Hindlimb muscle (tissue), 1 donor: ENCODE data around the gene HELZ2. TPM values are rescaled to one million over a fixed set of nuclear protein-coding genes. Genes with fewer than 3 reads are reported as not detected.

Source experiments
- DNase-seq: peaks from one replicate; pipeline ENCODE4 v3.0.0-alpha.2; 2013
- polyA plus RNA-seq: library from polyadenylated mRNA; unstranded; fragments of 120-200 nt; gene quantifications from one replicate; pipeline ENCODE4 v1.2.1, GENCODE V29; 2013; ENCODE audit not compliant: insufficient read length

The HELZ2 gene
- polyA plus RNA-seq, 1 donor: 7.6 TPM

GRCh38 chr20:63552481-63553249, 21.4 kb downstream of the HELZ2 start:
- DNase-seq: no peak

DNA sequence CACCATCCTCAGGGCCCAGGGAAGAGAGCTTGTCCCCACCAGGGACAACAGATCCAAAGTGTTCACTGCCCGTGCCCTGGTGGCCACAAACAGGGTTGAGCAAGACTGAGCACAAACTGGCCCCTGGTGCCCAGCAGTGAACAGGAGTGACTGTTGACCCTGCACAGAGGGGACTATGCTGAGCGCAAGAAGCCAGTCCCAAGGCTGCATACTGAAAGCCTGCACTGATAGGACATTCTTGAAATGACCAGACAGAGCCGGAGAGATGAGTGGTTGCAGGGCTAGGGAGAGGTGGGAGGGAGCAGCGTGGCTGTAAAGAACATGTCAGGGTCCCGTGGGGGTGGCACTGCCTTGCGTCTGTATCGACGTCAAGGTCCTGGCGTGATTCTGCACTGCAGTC, 23.0 kb downstream of the HELZ2 start:
- DNase-seq: no peak

DNA sequence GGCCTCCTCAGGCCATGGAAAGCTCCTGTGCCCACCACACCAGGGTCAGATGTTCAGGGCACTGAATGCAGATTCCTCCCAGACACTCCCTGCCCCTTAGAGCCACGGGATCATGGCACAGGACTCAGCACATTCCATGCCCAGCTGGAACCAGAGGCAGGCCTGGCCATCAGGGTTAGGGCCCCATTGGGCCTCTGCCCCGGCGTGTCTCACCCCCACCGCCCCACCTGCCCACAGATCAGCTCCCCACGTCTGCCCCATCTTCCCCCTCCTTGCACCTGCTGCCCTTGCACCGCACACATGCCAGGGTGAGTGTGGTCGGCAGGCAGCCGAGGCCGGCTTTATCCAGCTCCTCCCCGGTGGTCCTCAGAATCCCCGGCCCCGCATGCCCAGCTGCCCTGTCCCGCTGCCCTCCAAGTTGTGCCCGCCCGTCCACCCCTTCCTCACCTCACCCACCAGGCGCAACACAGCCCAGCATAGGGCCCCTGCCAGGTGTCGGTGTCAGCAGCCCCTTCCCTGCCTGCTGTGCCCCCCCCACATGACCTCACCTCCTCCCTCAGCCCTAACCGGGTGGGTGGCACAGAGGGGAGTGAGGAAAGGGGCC, 24.3 kb downstream of the HELZ2 start:
- DNase-seq: no peak

DNA sequence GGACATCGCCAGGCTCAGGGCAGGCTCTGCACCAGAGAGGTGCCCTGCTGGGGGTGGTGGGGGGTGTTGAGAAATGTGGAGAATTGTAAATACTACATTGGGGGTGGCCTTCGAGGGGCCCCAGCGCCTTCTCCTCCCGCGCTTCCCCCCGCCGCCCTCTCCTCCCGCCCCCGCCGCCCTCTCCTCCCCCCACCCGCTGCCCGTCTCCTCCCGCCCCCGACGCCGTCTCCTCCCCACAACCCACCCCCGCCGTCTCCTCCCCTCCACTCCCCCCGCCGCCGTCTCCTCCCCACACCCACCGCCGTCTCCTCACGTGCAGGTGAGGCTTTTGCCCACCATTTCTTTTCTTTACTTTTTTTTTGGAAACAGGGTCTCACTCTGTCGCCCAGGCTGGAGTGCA, 25.0 kb downstream of the HELZ2 start:
- no peak for DNase-seq

DNA sequence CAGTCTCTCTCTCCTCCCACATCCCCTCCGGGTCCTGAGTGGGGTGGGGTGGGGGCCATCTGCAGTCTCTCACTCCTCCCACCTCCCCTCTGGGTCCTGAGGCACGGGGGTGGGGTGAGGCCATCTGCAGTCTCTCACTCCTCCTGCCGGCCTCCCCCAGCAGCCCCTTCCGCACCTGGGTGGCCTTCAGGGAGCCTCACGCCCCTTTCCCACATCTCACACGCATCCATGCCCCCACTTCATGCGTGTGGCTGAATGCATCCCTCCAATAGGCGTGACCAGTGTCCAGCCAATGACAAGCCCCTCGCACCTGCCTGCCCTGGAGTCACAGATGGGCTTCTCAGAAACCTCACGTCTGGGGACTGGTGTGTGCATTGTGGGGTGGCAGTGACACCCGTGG, 25.5 kb downstream of the HELZ2 start:
- DNase-seq: no peak

DNA sequence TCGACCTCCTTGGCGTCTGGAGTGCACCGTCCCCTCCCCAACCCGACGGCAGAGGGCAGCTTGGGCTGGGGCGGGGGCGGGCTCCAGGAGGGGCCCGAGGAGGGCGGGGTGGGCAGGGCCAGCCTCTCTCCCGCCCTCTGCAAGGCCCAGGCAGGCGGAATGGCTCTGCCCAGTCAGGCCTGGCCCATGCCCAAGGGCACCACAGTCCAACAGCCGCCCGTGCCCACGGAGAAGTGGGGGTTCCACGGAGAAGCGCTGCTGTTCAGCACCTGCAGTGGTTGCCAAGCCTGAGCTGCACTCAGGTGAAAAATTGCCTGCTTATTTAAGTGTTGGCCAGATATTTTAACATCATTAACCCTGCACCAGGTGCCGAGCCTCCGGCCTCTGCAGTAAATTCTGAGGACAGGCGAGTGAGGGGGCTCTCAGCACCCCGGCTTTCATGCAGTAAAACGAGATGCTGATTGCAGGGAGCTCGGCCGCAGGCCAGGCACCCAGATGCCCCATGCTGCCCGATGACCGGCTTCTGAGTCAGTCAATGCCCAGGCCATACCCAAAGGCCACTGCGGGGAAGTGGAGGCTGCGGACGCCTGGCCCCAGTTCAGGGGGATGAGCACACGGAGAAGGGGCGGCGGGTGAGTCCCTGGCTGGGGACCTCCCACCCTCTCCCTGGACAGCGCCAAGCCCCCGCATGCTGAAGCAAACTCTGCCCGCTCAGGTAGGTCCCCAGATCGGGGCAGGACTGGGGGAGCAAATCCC, 26.1 kb downstream of the HELZ2 start, which contains the start of gene SRMS:
SRMS (minus strand) TSS at position 25 of the 756 bp plus-strand sequence. CDS start 286 bp downstream, outside the sequence.
- DNase-seq: no peak

- no peak for DNase-seq
These were observed 26.9 kb downstream of the HELZ2 start for GRCh38 chr20:63546956-63547724.

DNA sequence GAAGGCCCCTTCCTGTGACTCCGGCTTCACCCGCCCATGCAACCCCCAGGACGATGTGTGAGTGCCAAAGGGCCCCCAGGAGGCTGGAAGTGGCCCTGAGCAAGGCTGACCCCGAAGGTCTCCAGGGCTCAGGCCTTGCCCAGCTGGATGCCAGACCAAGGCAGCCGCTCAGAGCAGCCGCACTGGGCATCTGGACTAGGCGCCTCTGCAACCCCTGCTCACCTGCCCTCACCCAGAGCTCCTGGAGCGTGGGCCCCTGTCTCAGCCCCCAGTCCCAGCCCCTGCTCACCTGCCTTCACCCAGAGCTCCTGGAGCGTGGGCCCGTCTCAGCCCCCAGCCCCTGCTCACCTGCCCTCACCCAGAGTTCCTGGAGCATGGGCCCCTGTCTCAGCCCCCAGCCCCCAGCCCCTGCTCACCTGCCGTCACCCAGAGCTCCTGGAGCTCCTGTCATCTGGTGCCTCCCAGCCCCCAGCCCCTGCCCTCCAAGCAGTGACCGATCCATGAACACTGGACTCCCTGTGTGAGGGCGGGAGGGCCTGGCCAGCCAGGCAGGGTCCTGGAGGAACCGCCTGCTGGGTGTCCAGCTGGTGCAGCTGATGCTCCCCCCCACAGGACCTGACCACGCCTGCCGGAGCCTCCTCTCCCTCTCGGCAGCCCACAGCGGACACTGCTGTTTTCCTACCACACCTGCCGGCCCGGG, 27.6 kb downstream of the HELZ2 start:
- no peak for DNase-seq

DNA sequence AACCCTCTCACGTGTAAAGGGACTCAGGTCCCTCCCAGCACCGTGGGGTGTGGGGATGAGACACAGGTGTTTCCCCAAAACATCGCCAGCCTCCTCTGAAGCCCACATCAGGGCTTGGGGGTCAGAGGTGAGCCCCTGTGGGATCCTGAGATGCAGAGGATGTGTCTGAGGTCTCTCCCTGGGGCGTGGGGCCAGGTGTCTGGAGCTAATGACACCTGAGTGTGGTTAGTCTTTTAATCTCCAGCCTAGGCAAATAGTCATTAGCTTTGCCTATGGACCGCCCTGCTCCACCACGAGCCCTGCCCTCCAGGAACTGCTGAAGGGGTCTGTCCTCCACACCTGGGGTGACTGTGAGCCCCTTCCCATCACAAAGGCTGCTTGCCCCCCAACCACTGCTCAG, 28.2 kb downstream of the HELZ2 start:
- no peak for DNase-seq

DNA sequence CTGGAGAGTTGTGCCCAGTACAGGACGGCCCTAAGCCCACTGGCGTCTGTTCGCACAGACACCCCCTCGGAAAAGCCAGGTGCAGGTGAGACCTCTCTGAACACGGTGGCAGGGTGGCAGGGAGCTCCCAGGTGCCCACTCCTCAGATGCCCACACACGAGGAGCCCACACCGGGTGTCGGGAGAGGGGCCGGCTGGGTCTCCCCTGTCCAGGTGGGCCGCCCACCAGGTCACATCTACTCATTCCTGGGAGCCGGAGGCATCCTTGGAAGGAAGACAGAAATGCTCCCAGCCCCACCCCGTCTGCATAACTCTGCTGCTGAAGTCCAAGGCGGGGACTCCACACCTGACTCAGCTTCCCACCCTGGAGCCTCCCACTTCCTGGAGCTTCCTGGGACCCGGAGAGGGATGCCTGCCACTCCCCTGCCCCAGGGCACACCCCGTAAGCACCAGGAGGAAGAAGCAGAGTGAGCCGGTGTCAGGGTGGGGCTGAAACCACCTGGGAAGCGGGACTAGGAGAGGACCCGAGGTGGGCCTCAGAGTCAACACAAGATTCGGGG, 29.0 kb downstream of the HELZ2 start:
- no peak for DNase-seq

DNA sequence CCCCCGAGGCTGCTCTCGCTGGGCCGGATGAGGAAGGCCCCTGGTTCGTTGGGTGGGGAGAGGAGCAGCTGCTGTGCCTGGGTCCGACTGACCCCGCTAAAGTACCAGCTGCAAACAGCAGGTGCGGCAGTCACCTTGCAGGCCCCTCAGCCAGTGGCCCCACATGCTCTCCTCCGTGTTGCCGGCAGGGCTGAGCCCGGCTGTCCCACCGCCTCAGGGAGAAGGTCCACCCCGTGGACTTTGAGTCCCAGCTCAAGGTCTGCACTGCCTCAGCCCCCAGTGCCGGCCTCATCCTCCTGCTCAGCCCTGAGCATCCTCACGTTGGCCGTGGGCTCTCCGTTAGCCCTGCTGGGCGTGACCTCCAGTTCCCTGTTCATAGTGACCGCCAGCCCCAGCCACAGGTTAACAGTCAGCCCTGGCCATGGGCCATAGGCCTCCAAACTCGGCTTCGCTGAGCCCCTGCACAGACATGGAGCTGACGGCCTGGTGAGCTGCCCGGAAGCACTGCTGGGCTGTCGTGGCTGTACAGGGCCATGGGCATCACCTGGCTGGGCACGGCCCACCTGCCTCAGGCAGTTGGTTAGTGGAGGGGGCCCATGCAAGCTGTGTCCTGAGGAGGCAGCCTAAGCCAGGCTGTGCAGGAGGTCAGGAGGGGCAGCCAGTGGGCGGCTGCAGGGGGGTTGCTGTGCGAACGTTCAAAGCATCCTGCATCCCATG, 29.6 kb downstream of the HELZ2 start:
- DNase-seq: no peak

GRCh38 chr20:63543733-63544132, 30.3 kb downstream of the HELZ2 start:
- no peak for DNase-seq

DNA sequence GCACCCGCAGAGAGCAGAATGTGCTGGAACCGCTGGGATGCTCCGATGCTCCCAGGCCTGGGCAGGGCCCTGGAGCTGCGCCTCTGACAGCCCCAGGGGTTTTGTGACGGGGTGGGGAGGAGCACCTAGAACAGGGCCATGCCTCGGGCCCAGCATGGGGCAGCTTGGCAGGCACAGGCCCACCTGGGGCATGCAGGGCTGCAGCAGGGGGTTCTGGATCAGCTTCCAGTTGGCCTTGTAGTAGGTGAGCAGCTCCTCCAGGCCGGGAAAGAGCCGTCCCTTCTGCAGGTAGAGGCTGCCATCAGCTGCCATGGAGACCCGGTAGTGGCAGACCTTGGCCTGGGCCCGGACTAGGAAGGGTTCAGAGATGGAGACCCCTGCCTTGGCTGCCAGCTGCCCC, 30.9 kb downstream of the HELZ2 start:
- DNase-seq: no peak

GRCh38 chr20:63542696-63543095, 31.3 kb downstream of the HELZ2 start:
- DNase-seq: no peak

GRCh38 chr20:63542031-63542559, 31.9 kb downstream of the HELZ2 start:
- DNase-seq: no peak

DNA sequence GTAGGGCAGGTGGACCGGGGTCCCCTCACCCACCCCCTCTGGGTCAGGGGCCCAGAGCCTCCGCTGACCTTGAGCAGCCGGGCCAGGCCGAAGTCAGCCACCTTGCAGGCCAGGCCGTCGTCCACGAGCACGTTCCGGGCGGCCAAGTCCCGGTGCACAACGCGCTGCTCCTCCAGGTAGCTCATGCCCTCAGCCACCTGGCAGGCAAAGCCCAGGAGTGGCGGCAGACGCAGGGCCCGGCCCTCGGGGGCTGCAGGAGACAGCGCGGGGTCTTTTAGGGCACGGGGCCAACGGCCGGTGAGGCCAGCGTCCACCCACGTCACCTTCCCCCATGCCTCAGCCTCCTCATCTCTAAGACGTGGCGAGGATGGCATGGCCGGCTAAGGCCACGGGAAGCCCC, 32.7 kb downstream of the HELZ2 start:
- DNase-seq: no peak

GRCh38 chr20:63540417-63541186, 33.4 kb downstream of the HELZ2 start:
- DNase-seq: no peak

GRCh38 chr20:63539441-63540370, 34.3 kb downstream of the HELZ2 start:
- DNase-seq: no peak

DNA sequence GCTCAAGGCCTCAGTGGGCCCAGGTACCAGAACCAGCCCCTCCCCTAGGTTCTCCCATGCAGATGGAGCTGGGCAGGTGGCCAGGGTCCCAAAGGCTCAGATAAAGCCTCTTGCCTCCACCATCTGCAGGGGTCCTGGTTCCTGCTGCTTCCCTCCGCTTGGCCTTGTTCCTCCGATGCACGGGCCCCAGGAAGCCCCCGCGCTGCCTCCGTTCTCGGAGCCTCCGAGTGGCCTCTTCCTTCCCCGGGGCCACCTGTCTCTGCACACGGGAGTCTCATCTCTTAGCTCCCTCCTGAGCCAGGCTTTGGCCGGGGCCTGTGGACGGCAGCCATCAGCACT, 35.0 kb downstream of the HELZ2 start:
- no peak for DNase-seq
